ENCODE data around the gene KRTAP10-1.

KRTAP10-1 gene

GRCh38 chr21:44524414-44525371, 15.3 kb downstream of the KRTAP10-1 start:
- H3K9ac ChIP-seq (ENCODE audit: low read depth, low read length): no peak overlapping the region
- H3K4me3 ChIP-seq (ENCODE audit: low read length): no peak overlapping the region
- WGBS: 87% methylated on average over 2 of the region's 2 CpGs
- H3K36me3 ChIP-seq (ENCODE audit: insufficient read depth, low read length): no peaks in the 10 kb centered on the region
- H3K27me3 ChIP-seq (ENCODE audit: insufficient read depth, low read length): no peaks in the 10 kb centered on the region
- no peak overlapping the region for H3K27ac ChIP-seq (ENCODE audit: low read depth, low read length)
- H3K4me1 ChIP-seq (ENCODE audit: insufficient read depth, low read length): no peaks in the 10 kb centered on the region
- no peaks in the 10 kb centered on the region for H3K9me3 ChIP-seq (ENCODE audit: insufficient read depth, low read depth, low read length)

- H3K4me3 ChIP-seq (ENCODE audit: low read length): no peak overlapping the region
- no peaks in the 10 kb centered on the region for H3K9me3 ChIP-seq (ENCODE audit: insufficient read depth, low read depth, low read length)
- no peaks in the 10 kb centered on the region for H3K27me3 ChIP-seq (ENCODE audit: insufficient read depth, low read length)
- no peak overlapping the region for H3K9ac ChIP-seq (ENCODE audit: low read depth, low read length)
- H3K4me1 ChIP-seq (ENCODE audit: insufficient read depth, low read length): no peaks in the 10 kb centered on the region
- H3K36me3 ChIP-seq (ENCODE audit: insufficient read depth, low read length): no peaks in the 10 kb centered on the region
- 91% methylated on average over 1 of the region's 1 CpG for WGBS
- no peak overlapping the region for H3K27ac ChIP-seq (ENCODE audit: low read depth, low read length)
Observed at GRCh38 chr21:44523567-44524413, 16.2 kb downstream of the KRTAP10-1 start.

- Histone ChIP-seq H3K9ac (ENCODE audit: low read depth, low read length) (no peak overlapping the region), H3K27ac (ENCODE audit: low read depth, low read length) (no peak overlapping the region), H3K27me3 (ENCODE audit: insufficient read depth, low read length) (no peaks in the 10 kb centered on the region), H3K4me1 (ENCODE audit: insufficient read depth, low read length) (no peaks in the 10 kb centered on the region), H3K4me3 (ENCODE audit: low read length) (no peak overlapping the region), H3K9me3 (ENCODE audit: insufficient read depth, low read depth, low read length) (no peaks in the 10 kb centered on the region), H3K36me3 (ENCODE audit: insufficient read depth, low read length) (no peaks in the 10 kb centered on the region)
- 90% methylated on average over 1 of the region's 1 CpG for WGBS
Observed at GRCh38 chr21:44522753-44523204, 17.2 kb downstream of the KRTAP10-1 start.

GRCh38 chr21:44521928-44522752, 17.9 kb downstream of the KRTAP10-1 start:
- Histone ChIP-seq H3K4me1 (ENCODE audit: insufficient read depth, low read length) (no peaks in the 10 kb centered on the region), H3K27ac (ENCODE audit: low read depth, low read length) (no peak overlapping the region), H3K9ac (ENCODE audit: low read depth, low read length) (no peak overlapping the region), H3K36me3 (ENCODE audit: insufficient read depth, low read length) (no peaks in the 10 kb centered on the region), H3K9me3 (ENCODE audit: insufficient read depth, low read depth, low read length) (no peaks in the 10 kb centered on the region), H3K4me3 (ENCODE audit: low read length) (no peak overlapping the region), H3K27me3 (ENCODE audit: insufficient read depth, low read length) (no peaks in the 10 kb centered on the region)
- WGBS: 94% methylated on average over 33 of the region's 33 CpGs

GRCh38 chr21:44521301-44521927, 18.6 kb downstream of the KRTAP10-1 start:
- no peak overlapping the region for H3K4me3 ChIP-seq (ENCODE audit: low read length)
- no peaks in the 10 kb centered on the region for H3K27me3 ChIP-seq (ENCODE audit: insufficient read depth, low read length)
- H3K27ac ChIP-seq (ENCODE audit: low read depth, low read length): no peak overlapping the region
- WGBS: 94% methylated on average over 22 of the region's 22 CpGs
- no peak overlapping the region for H3K9ac ChIP-seq (ENCODE audit: low read depth, low read length)
- no peaks in the 10 kb centered on the region for H3K36me3 ChIP-seq (ENCODE audit: insufficient read depth, low read length)
- no peaks in the 10 kb centered on the region for H3K4me1 ChIP-seq (ENCODE audit: insufficient read depth, low read length)
- no peaks in the 10 kb centered on the region for H3K9me3 ChIP-seq (ENCODE audit: insufficient read depth, low read depth, low read length)

- Histone ChIP-seq H3K9ac (ENCODE audit: low read depth, low read length) (no peak overlapping the region), H3K27ac (ENCODE audit: low read depth, low read length) (no peak overlapping the region), H3K9me3 (ENCODE audit: insufficient read depth, low read depth, low read length) (no peaks in the 10 kb centered on the region), H3K4me1 (ENCODE audit: insufficient read depth, low read length) (no peaks in the 10 kb centered on the region), H3K27me3 (ENCODE audit: insufficient read depth, low read length) (no peaks in the 10 kb centered on the region), H3K36me3 (ENCODE audit: insufficient read depth, low read length) (no peaks in the 10 kb centered on the region), H3K4me3 (ENCODE audit: low read length) (no peak overlapping the region)
- WGBS: 93% methylated on average over 31 of the region's 31 CpGs
Observed at GRCh38 chr21:44520326-44521300, 19.4 kb downstream of the KRTAP10-1 start.

GRCh38 chr21:44519346-44520325, 20.4 kb downstream of the KRTAP10-1 start:
- no peaks in the 10 kb centered on the region for H3K4me1 ChIP-seq (ENCODE audit: insufficient read depth, low read length)
- no peaks in the 10 kb centered on the region for H3K27me3 ChIP-seq (ENCODE audit: insufficient read depth, low read length)
- no peak overlapping the region for H3K27ac ChIP-seq (ENCODE audit: low read depth, low read length)
- H3K9me3 ChIP-seq (ENCODE audit: insufficient read depth, low read depth, low read length): no peaks in the 10 kb centered on the region
- H3K9ac ChIP-seq (ENCODE audit: low read depth, low read length): no peak overlapping the region
- WGBS: 93% methylated on average over 28 of the region's 28 CpGs
- no peaks in the 10 kb centered on the region for H3K36me3 ChIP-seq (ENCODE audit: insufficient read depth, low read length)
- H3K4me3 ChIP-seq (ENCODE audit: low read length): no peak overlapping the region

- Histone ChIP-seq H3K27me3 (ENCODE audit: insufficient read depth, low read length) (no peaks in the 10 kb centered on the region), H3K36me3 (ENCODE audit: insufficient read depth, low read length) (no peaks in the 10 kb centered on the region), H3K4me3 (ENCODE audit: low read length) (no peak overlapping the region), H3K4me1 (ENCODE audit: insufficient read depth, low read length) (no peaks in the 10 kb centered on the region), H3K9me3 (ENCODE audit: insufficient read depth, low read depth, low read length) (no peaks in the 10 kb centered on the region), H3K9ac (ENCODE audit: low read depth, low read length) (no peak overlapping the region), H3K27ac (ENCODE audit: low read depth, low read length) (no peak overlapping the region)
- 89% methylated on average over 12 of the region's 12 CpGs for WGBS
Observed at GRCh38 chr21:44518686-44519085, 21.3 kb downstream of the KRTAP10-1 start.

Measured in HUES64 (cell line).